Measurements from ENCODE around the gene EPS8L2. TPM values are rescaled to one million over a fixed set of nuclear protein-coding genes. Genes with fewer than 3 reads are reported as not detected.

EPS8L2 gene
- total RNA-seq, 1 donor from 2014 or later: 155 TPM

DNA sequence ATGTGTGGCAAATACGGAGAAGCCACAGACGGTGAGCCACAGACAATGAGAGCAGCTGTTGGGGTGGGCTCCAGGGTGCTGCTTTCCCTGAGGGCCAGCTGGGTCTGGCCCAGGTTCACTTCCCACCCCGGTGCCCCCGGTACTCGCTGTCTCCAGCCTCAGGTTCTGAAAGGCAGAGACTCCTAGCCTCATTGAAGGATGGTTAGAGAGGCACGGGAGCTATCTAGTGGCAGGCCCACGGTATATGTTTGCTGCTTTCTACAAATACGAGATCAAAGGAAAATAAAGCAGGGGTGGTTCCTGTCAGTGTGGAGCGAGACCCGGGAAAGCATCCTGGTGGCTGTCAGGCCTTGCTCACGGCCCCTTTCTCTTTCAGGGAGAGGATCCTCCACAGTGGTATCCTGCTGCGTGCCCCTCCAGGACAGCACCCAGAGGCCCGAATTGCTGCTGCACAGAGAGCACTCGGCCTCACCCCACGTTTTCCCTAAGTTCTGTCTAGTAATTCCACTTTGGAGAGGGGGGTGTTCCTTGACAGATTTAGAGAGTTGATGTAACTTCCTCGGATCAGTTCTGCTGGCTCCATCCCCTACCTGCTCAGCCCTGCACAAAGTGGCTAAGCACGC lies 7.4 kb upstream of the EPS8L2 start:
- Histone ChIP-seq H3K4me3 (no peak overlapping the region), H3K27ac (no peak overlapping the region), H3K4me1 (peaks cover 38% of the 10 kb centered on the region), H3K27me3 (no peaks in the 10 kb centered on the region), H3K9me3 (no peaks in the 10 kb centered on the region), H3K36me3 (peaks cover 9% of the 10 kb centered on the region)
- TF ChIP-seq, protein P1, sequence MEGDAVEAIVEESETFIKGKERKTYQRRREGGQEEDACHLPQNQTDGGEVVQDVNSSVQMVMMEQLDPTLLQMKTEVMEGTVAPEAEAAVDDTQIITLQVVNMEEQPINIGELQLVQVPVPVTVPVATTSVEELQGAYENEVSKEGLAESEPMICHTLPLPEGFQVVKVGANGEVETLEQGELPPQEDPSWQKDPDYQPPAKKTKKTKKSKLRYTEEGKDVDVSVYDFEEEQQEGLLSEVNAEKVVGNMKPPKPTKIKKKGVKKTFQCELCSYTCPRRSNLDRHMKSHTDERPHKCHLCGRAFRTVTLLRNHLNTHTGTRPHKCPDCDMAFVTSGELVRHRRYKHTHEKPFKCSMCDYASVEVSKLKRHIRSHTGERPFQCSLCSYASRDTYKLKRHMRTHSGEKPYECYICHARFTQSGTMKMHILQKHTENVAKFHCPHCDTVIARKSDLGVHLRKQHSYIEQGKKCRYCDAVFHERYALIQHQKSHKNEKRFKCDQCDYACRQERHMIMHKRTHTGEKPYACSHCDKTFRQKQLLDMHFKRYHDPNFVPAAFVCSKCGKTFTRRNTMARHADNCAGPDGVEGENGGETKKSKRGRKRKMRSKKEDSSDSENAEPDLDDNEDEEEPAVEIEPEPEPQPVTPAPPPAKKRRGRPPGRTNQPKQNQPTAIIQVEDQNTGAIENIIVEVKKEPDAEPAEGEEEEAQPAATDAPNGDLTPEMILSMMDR (IDR thresholded peaks at IDR 0.05): no peak
- no peak for ATAC-seq
- DNase-seq: no peak
- intact Hi-C loops (cut with DNase I): no loop called here

DNA sequence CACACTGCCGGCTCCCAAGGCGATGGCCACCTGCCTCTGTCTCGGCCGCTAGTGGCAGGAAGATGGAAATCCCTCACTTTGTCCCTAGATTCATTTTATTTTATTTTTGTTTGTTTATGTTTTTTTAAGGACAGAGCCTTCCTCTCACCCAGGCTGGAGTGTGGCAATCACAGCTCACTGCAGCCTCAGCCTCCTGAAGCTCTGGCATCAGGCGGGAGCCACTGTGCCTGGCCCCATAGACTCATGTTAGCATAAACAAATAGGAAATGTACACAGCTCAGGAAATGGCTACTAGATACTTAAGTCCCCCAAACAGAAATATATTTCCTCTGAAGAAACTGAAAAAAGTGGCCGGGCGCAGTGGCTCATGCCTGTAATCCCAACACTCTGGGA lies 6.9 kb upstream of the EPS8L2 start:
- Histone ChIP-seq H3K27ac (no peak overlapping the region), H3K27me3 (no peaks in the 10 kb centered on the region), H3K4me1 (peaks cover 34% of the 10 kb centered on the region), H3K9me3 (no peaks in the 10 kb centered on the region), H3K4me3 (no peak overlapping the region), H3K36me3 (peaks cover 9% of the 10 kb centered on the region)
- TF ChIP-seq, protein P1 (IDR thresholded peaks at IDR 0.05): no peak
- intact Hi-C loops (cut with DNase I): no loop called here
- no peak for ATAC-seq
- no peak for DNase-seq

DNA sequence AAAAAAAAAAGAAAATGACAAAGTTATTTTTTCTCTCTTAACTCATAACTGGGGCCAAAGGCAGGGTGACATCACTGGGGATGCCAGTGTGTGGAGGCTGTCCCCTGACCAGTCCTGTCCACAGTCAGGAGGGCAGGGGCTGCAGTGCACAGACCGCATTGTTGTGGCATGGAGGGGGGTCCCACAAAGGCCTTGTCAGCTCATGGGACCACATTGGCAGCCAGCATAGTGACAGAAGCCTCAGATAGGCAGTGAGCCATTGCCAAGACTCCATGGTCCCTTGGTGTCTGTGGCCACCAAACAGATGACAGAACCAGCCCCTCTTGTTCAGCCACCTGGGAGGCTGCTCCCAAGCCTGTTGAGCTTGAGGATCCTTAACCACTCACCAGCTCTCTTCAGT lies 6.3 kb upstream of the EPS8L2 start:
- no peak for ATAC-seq
- Histone ChIP-seq H3K4me3 (no peak overlapping the region), H3K4me1 (peaks cover 39% of the 10 kb centered on the region), H3K9me3 (no peaks in the 10 kb centered on the region), H3K36me3 (peaks cover 9% of the 10 kb centered on the region), H3K27me3 (no peaks in the 10 kb centered on the region), H3K27ac (no peak overlapping the region)
- no peak for DNase-seq
- intact Hi-C loops (cut with DNase I): no loop called here
- TF ChIP-seq, protein P1 (IDR thresholded peaks at IDR 0.05): no peak

DNA sequence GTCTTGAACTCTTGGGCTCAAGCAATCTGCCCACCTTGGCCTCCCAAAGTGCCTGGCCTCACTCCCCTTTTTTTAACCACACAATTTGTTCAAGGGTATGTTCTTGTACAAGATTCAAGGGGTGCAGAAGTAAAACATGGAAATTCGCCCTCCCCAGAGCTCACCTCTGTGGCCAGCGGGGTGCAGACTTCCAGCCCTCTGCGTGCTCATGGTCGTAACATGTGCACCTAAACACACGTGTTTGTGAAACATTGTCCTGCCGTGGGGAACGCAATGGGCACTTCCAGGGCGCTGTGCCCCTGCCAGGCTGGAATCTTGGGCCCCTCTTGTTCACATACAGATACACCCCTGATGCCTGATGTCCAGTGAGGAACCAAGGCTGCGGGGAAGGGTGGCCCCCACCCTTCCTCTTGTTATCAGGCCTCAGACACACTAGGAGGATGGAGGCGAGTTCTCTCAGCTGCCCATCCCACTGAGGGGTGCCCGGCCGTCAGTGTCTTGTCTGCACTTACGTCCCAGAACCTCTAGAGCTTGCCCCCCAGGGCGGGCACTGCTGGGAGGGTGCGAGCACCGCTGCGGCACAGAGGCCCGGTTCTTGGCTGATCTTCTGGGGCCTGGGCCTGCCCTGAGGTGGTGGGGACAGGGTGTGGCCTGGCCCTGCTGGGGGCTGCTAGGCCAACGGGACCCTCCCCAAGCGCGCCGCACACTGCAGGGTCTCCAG lies 4.1 kb upstream of the EPS8L2 start:
- H3K4me3 ChIP-seq: no peak overlapping the region
- no peak for DNase-seq
- intact Hi-C loops (cut with DNase I): no loop called here
- ATAC-seq: no peak
- TF ChIP-seq, protein P1 (IDR thresholded peaks at IDR 0.05): no peak
- H3K27ac ChIP-seq: no peak overlapping the region
- H3K36me3 ChIP-seq: peaks cover 9% of the 10 kb centered on the region
- no peaks in the 10 kb centered on the region for H3K27me3 ChIP-seq
- no peaks in the 10 kb centered on the region for H3K9me3 ChIP-seq
- H3K4me1 ChIP-seq: peaks cover 43% of the 10 kb centered on the region

DNA sequence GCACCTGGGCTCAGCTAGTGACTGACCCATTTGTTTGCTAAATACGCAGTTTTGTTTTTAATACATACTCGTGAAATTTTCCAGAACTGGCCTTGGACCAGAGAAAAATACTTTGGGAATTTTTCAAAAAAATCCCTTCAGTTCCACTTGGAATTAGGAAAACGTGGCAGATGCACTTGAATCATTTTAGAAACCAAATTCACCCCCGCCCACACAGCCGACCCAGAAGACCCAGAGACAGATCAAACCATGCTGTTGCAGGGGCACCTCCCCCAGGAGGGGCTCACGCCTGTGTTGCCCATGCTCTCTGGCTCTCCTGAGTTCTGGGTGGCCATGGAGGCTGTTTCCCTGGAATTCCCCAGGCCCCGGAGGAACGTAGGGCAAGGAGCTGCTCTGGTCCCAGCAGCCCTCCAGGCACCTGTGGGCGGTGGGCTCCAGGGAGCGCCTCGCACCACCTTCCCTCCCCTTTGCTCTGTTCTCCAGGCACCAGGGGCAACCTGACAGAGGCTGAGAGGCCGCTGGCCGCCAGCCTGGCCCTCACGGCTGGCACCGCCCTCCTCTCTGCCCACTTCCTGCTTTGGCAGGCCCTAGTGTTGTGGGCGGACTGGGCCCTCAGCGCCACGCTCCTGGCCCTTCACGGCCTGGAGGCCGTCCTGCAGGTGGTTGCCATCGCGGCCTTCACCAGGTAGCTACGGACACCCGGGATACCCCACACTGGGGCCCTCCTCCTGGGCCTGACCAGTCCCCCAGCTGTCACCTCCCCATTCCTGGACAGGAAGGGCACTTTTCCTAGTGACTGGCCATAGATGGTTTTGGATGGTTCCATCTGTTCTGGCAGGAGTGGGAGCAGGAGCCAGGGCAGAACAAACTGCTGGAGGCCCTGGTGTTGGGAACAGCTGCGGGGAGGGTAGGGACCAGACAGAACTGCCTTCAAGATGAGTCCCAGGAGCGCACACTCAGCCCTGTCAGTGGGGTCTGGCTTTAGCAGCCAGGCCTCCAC lies 3.3 kb upstream of the EPS8L2 start:
- peak; percentile 67 for ATAC-seq
- intact Hi-C loops (cut with DNase I): no loop called here
- H3K27ac ChIP-seq: peak overlapping the region; percentile 56

More for the DNA sequence above, 3.3 kb upstream of the EPS8L2 start:
- H3K4me1 ChIP-seq: peaks cover 39% of the 10 kb centered on the region
- H3K4me3 ChIP-seq: no peak overlapping the region
- H3K9me3 ChIP-seq: no peaks in the 10 kb centered on the region
- TF ChIP-seq, protein P1 (IDR thresholded peaks at IDR 0.05): no peak
- H3K27me3 ChIP-seq: peaks cover 8% of the 10 kb centered on the region
- H3K36me3 ChIP-seq: peaks cover 9% of the 10 kb centered on the region
- peak; percentile 92 for DNase-seq
